Measurements from ENCODE around the gene IRS2. TPM values are rescaled to one million over a fixed set of nuclear protein-coding genes. Genes with fewer than 3 reads are reported as not detected.

IRS2 gene
- total and polyA plus RNA-seq, 2 of the 8 experiments (the other 6 are each of a cell fraction or from before 2014, with no cell fraction given), result 2.6 to 17.0 TPM

GRCh38 chr13:109745060-109745459 lies 41.3 kb downstream of the IRS2 start:
- Histone ChIP-seq H3K79me1 (ENCODE audit: low read depth, low read length) (no peaks in the 10 kb centered on the region), H3K36me3 (ENCODE audit: control insufficient read depth in 2 of 4, insufficient read depth in 4 of 4, low read length in 3 of 4) (no peaks in the 10 kb centered on the region), H2BK5ac (ENCODE audit: low read depth, low read length) (no peak overlapping the region), H3K27ac (ENCODE audit: low read depth, low read length) (no peak overlapping the region), H4K20me1 (replicated peaks in 1 of 2; ENCODE audit: control insufficient read depth in 1 of 2, insufficient read depth in 2 of 2, low read length in 2 of 2) (no peaks in the 10 kb centered on the region), H3K4me1 (replicated peaks in 1 of 4; ENCODE audit: control insufficient read depth in 3 of 4, insufficient read depth in 4 of 4, low read length in 3 of 4) (no peaks in the 10 kb centered on the region; a peak in 1 of 7 replicates), H3K23me2 (ENCODE audit: low read depth, low read length) (no peaks in the 10 kb centered on the region; the same call in 1 of the 2 replicates), H3K4me2 (ENCODE audit: insufficient read depth in 1 of 2, low read depth in 2 of 2, low read length in 2 of 2) (no peak overlapping the region), H2AFZ (ENCODE audit: low read length) (no peak overlapping the region), H2AK5ac (ENCODE audit: low read depth, low read length) (no peak overlapping the region), H3K27me3 (replicated peaks in 1 of 4; ENCODE audit: control insufficient read depth in 3 of 4, extremely low read depth in 1 of 4, insufficient read depth in 3 of 4, low read length in 3 of 4) (no peaks in the 10 kb centered on the region), H4K5ac (ENCODE audit: insufficient read length, low read depth, low read length) (no peak overlapping the region), H3K18ac (ENCODE audit: extremely low read depth, low read length) (no peak overlapping the region), H2BK20ac (ENCODE audit: low read length) (no peak overlapping the region), H2BK120ac (replicated peaks; ENCODE audit: low read depth, low read length) (no peak overlapping the region), H3K9me3 (ENCODE audit: insufficient read depth in 2 of 2, low read depth in 1 of 2, low read length in 1 of 2) (no peaks in the 10 kb centered on the region), H3K9ac (replicated peaks in 1 of 4; ENCODE audit: extremely low read depth in 1 of 4, low read depth in 3 of 4, low read length in 3 of 4) (no peak overlapping the region), H3K79me2 (ENCODE audit: control insufficient read depth in 1 of 2, insufficient read depth in 2 of 2, low read length in 2 of 2) (no peaks in the 10 kb centered on the region), H3K56ac (replicated peaks; ENCODE audit: insufficient read length, low read depth, low read length) (no peak overlapping the region), H4K91ac (replicated peaks; ENCODE audit: insufficient read length, low read length) (no peak overlapping the region), H2BK15ac (ENCODE audit: low read length) (no peak overlapping the region), H2BK12ac (ENCODE audit: low read depth, low read length) (no peak overlapping the region), H3K4ac (replicated peaks; ENCODE audit: insufficient read length, low read depth, low read length) (no peak overlapping the region), H3K14ac (ENCODE audit: insufficient read length) (no peak overlapping the region), H3K23ac (ENCODE audit: insufficient read length) (no peak overlapping the region), H3K4me3 (ENCODE audit: extremely low read depth in 1 of 4, insufficient read depth in 2 of 4, low read depth in 3 of 4, low read length in 4 of 4) (no peak overlapping the region), H4K8ac (ENCODE audit: extremely low read depth, insufficient read depth, low read length) (peak overlapping the region; percentile 36; the same call in 1 of the 2 replicates)
- no peak for DNase-seq (ENCODE audit: low read depth in 1 of 2, low spot score in 2 of 2)
- ChIA-PET CTCF (ENCODE audit: partially characterized antibody) (no interaction called here), POLR2A (ENCODE audit: partially characterized antibody) (no interaction called here)
- no peak for FAIRE-seq
- no peak for TF ChIP-seq PHF8 (conservative IDR thresholded peaks at IDR 0.05; ENCODE audit: low read depth, low read length)
- TF ChIP-seq CREB1 (IDR thresholded peaks at IDR 0.05), result no peak
- no peak for TF ChIP-seq KDM1A (IDR thresholded peaks at IDR 0.05; ENCODE audit: borderline replicate concordance, low read length)
- TF ChIP-seq EZH2 (IDR thresholded peaks at IDR 0.05; ENCODE audit: low read depth, low read length, severe bottlenecking), result no peak
- TF ChIP-seq KDM5A (IDR thresholded peaks at IDR 0.05; ENCODE audit: low read length), result no peak
- no peak for TF ChIP-seq TAF7 (optimal IDR thresholded peaks at IDR 0.05; ENCODE audit: borderline replicate concordance, low read depth, low read length)
- no peak for TF ChIP-seq CEBPB (IDR thresholded peaks at IDR 0.05; ENCODE audit: low read depth, low read length)
- TF ChIP-seq POLR2AphosphoS5 (IDR thresholded peaks at IDR 0.05; ENCODE audit: low read depth, low read length), result no peak
- TF ChIP-seq RBBP5 (IDR thresholded peaks at IDR 0.05; ENCODE audit: borderline replicate concordance, low read depth, low read length), result no peak
- 94% methylated on average over 14 of the region's 19 CpGs; no CpG with 5 or more reads in 1 of the 2 experiments for WGBS, 2 experiments (ENCODE audit: extremely low coverage in 1 of 2, insufficient coverage in 1 of 2, insufficient read length in 1 of 2, insufficient replicate concordance in 2 of 2, low coverage in 1 of 2, low lambda C conversion rate in 2 of 2, missing lambda C conversion rate in 1 of 2)

Data from H1 (cell line).